GM12878 (cell line): ENCODE data around the gene UNC13D. TPM values are rescaled to one million over a fixed set of nuclear protein-coding genes. Genes with fewer than 3 reads are reported as not detected.

Experiments used
- ATAC-seq: fragments of 200-7000 bp; cut with Tn5 transposase; 3 replicates; pipeline ENCODE4 v1.9.1; 2020; ENCODE audit warnings: mild to moderate bottlenecking, moderate library complexity
- BruUV-seq: library from RNA; stranded (reverse); fragments of 400-500 nt; replicated peaks from 2 replicates; lab custom pipeline; 2021; lab: Mats Ljungman, UMichigan
- CTCF ChIA-PET: fragments of 300-600 bp; sonication (Branson Sonifier 250); formaldehyde crosslinking; extraction: SDS; loops from one replicate; lab custom pipeline; 2021; ENCODE audit warnings: inconsistent platforms; lab: Yijun Ruan, JAX
- POLR2A ChIA-PET: fragments of 350-600 bp; formaldehyde crosslinking; extraction: SDS; loops from one replicate; lab custom pipeline; 2021; ENCODE audit warnings: inconsistent platforms; lab: Charles Lee
- RAD21 ChIA-PET: fragments of 300-600 bp; sonication (Branson Sonifier 250); formaldehyde crosslinking; loops from one replicate; lab custom pipeline; 2023; ENCODE audit warnings: antibody characterized with exemption; ENCODE audit not compliant: unreplicated experiment; lab: Charles Lee
- SMC1A ChIA-PET: fragments of 300-600 bp; sonication (Branson Sonifier 250); formaldehyde crosslinking; loops from one replicate; lab custom pipeline; 2023; ENCODE audit not compliant: unreplicated experiment, uncharacterized antibody; lab: Charles Lee
- DNase-seq: peaks from one replicate; pipeline ENCODE4 v3.0.0-alpha.2; 2011; ENCODE audit warnings: low read depth, low spot score
- FAIRE-seq: peaks from 3 replicates; lab custom pipeline; 2011; peaks lifted over from hg19 to GRCh38; lab: Jason Lieb, UNC
- H2AFZ ChIP-seq: 2 replicates; pipeline ENCODE4 v1.6.0; 2011; ENCODE audit warnings: low read depth, low read length, control low read depth; ENCODE audit not compliant: control insufficient read depth
- H3K27ac ChIP-seq: 2 replicates; pipeline ENCODE4 v1.5.1; 2011; ENCODE audit warnings: control low read depth; ENCODE audit not compliant: control insufficient read depth, insufficient read depth
- H3K27me3 ChIP-seq, 2 experiments: replicated peaks in 1 of 2; 2 replicates each; pipeline versions ENCODE4 v1.6.0 to v1.6.1; 2011; ENCODE audit warnings: low read length in 1 of 2; ENCODE audit not compliant: control insufficient read depth in 2 of 2, insufficient read depth in 2 of 2
- H3K36me3 ChIP-seq, 2 experiments: 2 replicates each; pipeline ENCODE4 v1.5.1; 2011; ENCODE audit warnings: low read length in 1 of 2; ENCODE audit not compliant: control insufficient read depth in 2 of 2, insufficient read depth in 2 of 2
- H3K4me1 ChIP-seq: 2 replicates; pipeline ENCODE4 v1.6.1; 2011; ENCODE audit warnings: mild to moderate bottlenecking, low read length, moderate library complexity, mixed read lengths; ENCODE audit not compliant: control insufficient read depth, insufficient read depth
- H3K4me2 ChIP-seq: 2 replicates; pipeline ENCODE4 v1.6.0; 2011; ENCODE audit warnings: control low read depth; ENCODE audit not compliant: control insufficient read depth, insufficient read depth
- H3K4me3 ChIP-seq: fragments of 200-600 bp; sonication (generic); 2 replicates; pipeline ENCODE4 v1.5.1; 2016
- H3K79me2 ChIP-seq: 2 replicates; pipeline ENCODE4 v1.6.0; 2011; ENCODE audit warnings: low read length; ENCODE audit not compliant: control insufficient read depth, insufficient read depth
- H3K9ac ChIP-seq: 2 replicates; pipeline ENCODE4 v1.8.0; 2011; ENCODE audit warnings: low read length, control low read depth, mixed read lengths; ENCODE audit not compliant: control insufficient read depth, insufficient read depth
- H3K9me3 ChIP-seq: replicated peaks from 3 replicates; pipeline ENCODE4 v1.5.1; 2011; ENCODE audit warnings: mild to moderate bottlenecking, low read length; ENCODE audit not compliant: control insufficient read depth, insufficient read depth
- H4K20me1 ChIP-seq: 2 replicates; pipeline ENCODE4 v1.6.0; 2011; ENCODE audit not compliant: control insufficient read depth, insufficient read depth
- ATF2 ChIP-seq: IDR thresholded peaks from 2 replicates; pipeline ENCODE4 v1.6.1; 2012; ENCODE audit warnings: low read length, inconsistent platforms
- BCL11A ChIP-seq: IDR thresholded peaks from 2 replicates; pipeline ENCODE4 v1.6.1; 2011; ENCODE audit warnings: low read depth, low read length
- BHLHE40 ChIP-seq, 2 experiments: fragments of 450-650 bp in 1 of 2; IDR thresholded peaks; 2 replicates each; pipeline ENCODE4 v1.6.1; 2011 to 2017; ENCODE audit warnings: low read depth in 2 of 2, borderline replicate concordance in 1 of 2, improper control_type of control experiment in 1 of 2, low read length in 1 of 2, mild to moderate bottlenecking in 1 of 2
- IKZF1 ChIP-seq: fragments of 450-650 bp; conservative IDR thresholded peaks from 2 replicates; pipeline ENCODE4 v1.6.1; 2017; ENCODE audit warnings: antibody characterized with exemption, mild to moderate bottlenecking
- LARP7 ChIP-seq: fragments of 450-650 bp; IDR thresholded peaks from 2 replicates; pipeline ENCODE4 v1.6.1; 2017; ENCODE audit warnings: mild to moderate bottlenecking
- POLR2A ChIP-seq: IDR thresholded peaks from 2 replicates; pipeline ENCODE4 v1.6.1; 2011; ENCODE audit warnings: low read depth, mild to moderate bottlenecking, low read length
- RELB ChIP-seq: fragments of 450-650 bp; IDR thresholded peaks from 2 replicates; pipeline ENCODE4 v1.6.1; 2017; ENCODE audit warnings: low read depth, mild to moderate bottlenecking, moderate library complexity
- ZZZ3 ChIP-seq: IDR thresholded peaks from 2 replicates; pipeline ENCODE4 v1.6.1; 2011; ENCODE audit warnings: low read depth; ENCODE audit not compliant: control insufficient read depth, insufficient read length
- WGBS: methylation state at CpG from one replicate; pipeline ENCODE4 v1.1.6; 2016; ENCODE audit warnings: low lambda C conversion rate; ENCODE audit not compliant: insufficient replicate concordance, insufficient coverage; ENCODE audit errors: missing lambda C conversion rate; 5-methylcytosine and 5-hydroxymethylcytosine counted together
- in situ Hi-C: fragments of 300-500 bp; cut with MboI; formaldehyde crosslinking; loops from 9 replicates; pipeline ENCODE4 v1.14.3; 2018; ENCODE audit warnings: mixed read lengths
- intact Hi-C: fragments of 100-400 bp; cut with micrococcal nuclease; formaldehyde crosslinking; loops from one replicate; pipeline ENCODE4 v1.14.2; 2022; ENCODE audit not compliant: unreplicated experiment
- polyA plus RNA-seq, 11 experiments: library from polyadenylated mRNA; depleted of rRNA in 4 of 11; unstranded in 6 of 11; stranded (reverse) in 5 of 11; fragments of >200 nt; fragmentation: Nextera tagmentation in 4 of 11; fragmentation: Illumina TruSeq in 1 of 11; extraction: Ambion mirVana in 4 of 11; extraction: Trizol in 1 of 11; gene quantifications; 1 replicate in 1 of 11; 2 replicates in 10 of 11; pipeline versions ENCODE4 v1.2.1 to v1.2.3, GENCODE V29; 2011 to 2016; ENCODE audit warnings: inconsistent platforms in 2 of 11, missing spikeins in 2 of 11, low read depth in 1 of 11
- total RNA-seq, 4 experiments: library from RNA; depleted of rRNA in 3 of 4; stranded (reverse); fragments of >200 nt in 3 of 4; fragmentation: Illumina TruSeq in 1 of 4; extraction: Trizol in 1 of 4; gene quantifications; 2 replicates each; pipeline versions ENCODE4 v1.2.1 to v1.2.3, GENCODE V29; 2013 to 2021

UNC13D gene
- total and polyA plus RNA-seq, 10 of the 15 experiments (the other 5 are each of a cell fraction or from before 2014, with no cell fraction given), result 0.32 to 63.9 (median 25.2) TPM

GRCh38 chr17:75834928-75835653 lies 9.1 kb downstream of the UNC13D start (continued):
- TF ChIP-seq ATF2, result no peak
- no peak for TF ChIP-seq RELB
- TF ChIP-seq POLR2A, result no peak
- TF ChIP-seq IKZF1, result no peak
- TF ChIP-seq BHLHE40 (IDR thresholded peaks at IDR 0.05; ENCODE audit: borderline replicate concordance in 1 of 2, low read depth in 2 of 2, low read length in 1 of 2), result no peak
- TF ChIP-seq LARP7, result no peak
- TF ChIP-seq ZZZ3, result no peak

- H3K27ac ChIP-seq, result no peak overlapping the region
- CTCF ChIA-PET, result interaction anchor here (0.8 to 1.3 kb wide), 3 partner anchors 14 to 81 kb away, joined by 3 read pairs; no protein-coding TSS in a partner anchor
- no peak for FAIRE-seq
These were observed 9.8 kb downstream of the UNC13D start for GRCh38 chr17:75834279-75834920.

More at GRCh38 chr17:75834279-75834920, 9.8 kb downstream of the UNC13D start:
- no TSS peak for BruUV-seq
- in situ Hi-C loops, result no loop called here
- ATAC-seq (no peak), DNase-seq (no peak)
- H3K9me3 ChIP-seq, result no peaks in the 10 kb centered on the region
- no peaks in the 10 kb centered on the region for H3K4me1 ChIP-seq
- H2AFZ ChIP-seq, result no peak overlapping the region
- peaks cover 0 to 8% of the 10 kb centered on the region in 2 experiments; a peak in 3 of 4 replicates for H3K36me3 ChIP-seq
- RAD21 ChIA-PET, result interaction anchor here (1.6 kb wide), 1 partner anchor 57 kb away, joined by 4 read pairs; no protein-coding TSS in a partner anchor
- no peak overlapping the region for H3K4me2 ChIP-seq
- no peak for TF ChIP-seq BCL11A
- H3K27me3 ChIP-seq, result no peaks in the 10 kb centered on the region
- no peaks in the 10 kb centered on the region for H3K79me2 ChIP-seq
- POLR2A ChIA-PET, result interaction anchor here (0.6 kb wide), 1 partner anchor 38 kb away, joined by 5 read pairs; no protein-coding TSS in a partner anchor
- no peak overlapping the region for H3K9ac ChIP-seq
- WGBS, result 96% methylated on average over 23 of the region's 25 CpGs
- no peak overlapping the region for H3K4me3 ChIP-seq
- SMC1A ChIA-PET, result interaction anchor here (0.7 kb wide), 1 partner anchor 70 kb away, joined by 3 read pairs; no protein-coding TSS in a partner anchor
- no peaks in the 10 kb centered on the region for H4K20me1 ChIP-seq
- intact Hi-C loops, result no loop called here
